ENCODE measurements around the gene MPP7.

GRCh38 chr10:28320090-28320489 is 17.2 kb upstream of the MPP7 start:
- TF ChIP-seq EP300 (IDR thresholded peaks at IDR 0.05; ENCODE audit: low read depth), result no peak
- TF ChIP-seq, protein P1, sequence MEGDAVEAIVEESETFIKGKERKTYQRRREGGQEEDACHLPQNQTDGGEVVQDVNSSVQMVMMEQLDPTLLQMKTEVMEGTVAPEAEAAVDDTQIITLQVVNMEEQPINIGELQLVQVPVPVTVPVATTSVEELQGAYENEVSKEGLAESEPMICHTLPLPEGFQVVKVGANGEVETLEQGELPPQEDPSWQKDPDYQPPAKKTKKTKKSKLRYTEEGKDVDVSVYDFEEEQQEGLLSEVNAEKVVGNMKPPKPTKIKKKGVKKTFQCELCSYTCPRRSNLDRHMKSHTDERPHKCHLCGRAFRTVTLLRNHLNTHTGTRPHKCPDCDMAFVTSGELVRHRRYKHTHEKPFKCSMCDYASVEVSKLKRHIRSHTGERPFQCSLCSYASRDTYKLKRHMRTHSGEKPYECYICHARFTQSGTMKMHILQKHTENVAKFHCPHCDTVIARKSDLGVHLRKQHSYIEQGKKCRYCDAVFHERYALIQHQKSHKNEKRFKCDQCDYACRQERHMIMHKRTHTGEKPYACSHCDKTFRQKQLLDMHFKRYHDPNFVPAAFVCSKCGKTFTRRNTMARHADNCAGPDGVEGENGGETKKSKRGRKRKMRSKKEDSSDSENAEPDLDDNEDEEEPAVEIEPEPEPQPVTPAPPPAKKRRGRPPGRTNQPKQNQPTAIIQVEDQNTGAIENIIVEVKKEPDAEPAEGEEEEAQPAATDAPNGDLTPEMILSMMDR (IDR thresholded peaks at IDR 0.05), result no peak

All from transverse colon (tissue), 3 donors.